Mammary epithelial cell (primary cell): ENCODE results near the gene HIBCH.
"Not testable (repeated sequence)": the region's sequence is repeated elsewhere in the genome, so short reads cannot be mapped to it uniquely, and the experiment has no call there.

Experiments
- CTCF ChIP-seq, 2 donors: IDR thresholded peaks in 1 of 2; conservative IDR thresholded peaks in 1 of 2; 2 replicates each; pipeline ENCODE4 v1.5.1; 2011 to 2012; ENCODE audit warnings: inconsistent platforms in 2 of 2, low read length in 2 of 2, mild to moderate bottlenecking in 2 of 2, control low read depth in 1 of 2, low read depth in 1 of 2; ENCODE audit not compliant: insufficient read depth in 1 of 2; ENCODE audit errors: extremely low read depth in 1 of 2
- EZH2 ChIP-seq: IDR thresholded peaks from 2 replicates; pipeline ENCODE4 v1.6.1; 2012; ENCODE audit warnings: low read length, inconsistent platforms, borderline replicate concordance

- not testable (repeated sequence) for TF ChIP-seq EZH2; CTCF (conservative IDR thresholded peaks at IDR 0.05 in 1 of 2, IDR thresholded peaks at IDR 0.05 in 1 of 2; ENCODE audit: extremely low read depth in 1 of 2, insufficient read depth in 1 of 2, low read depth in 1 of 2, low read length in 2 of 2)
These were observed 161.8 kb downstream of the HIBCH start for GRCh38 chr2:190157613-190158528.
